CD4-positive, alpha-beta T cell treated with Interleukin-1 beta for 1 hour (primary cell): ENCODE data around the gene ATP6AP2.
A peak's percentile ranks its signal among the peaks of the same experiment; 100 is the strongest.
"Not testable (repeated sequence)": the region's sequence is repeated elsewhere in the genome, so short reads cannot be mapped to it uniquely, and the experiment has no call there.

Source experiments
- DNase-seq, 2 donors: peaks; one replicate each; pipeline ENCODE4 v3.0.0-alpha.2; 2020 to 2022

Gene ATP6AP2

GRCh38 chrX:40580537-40581335 is at the start of gene ATP6AP2:
ATP6AP2 (plus strand) TSS chrX:40580970; CDS start chrX:40581066, 96 bp downstream.
- DNase-seq = peak; percentile 93

GRCh38 chrX:40531056-40531826 is 49.5 kb upstream of the ATP6AP2 start:
- DNase-seq = no peak

GRCh38 chrX:40537310-40537709 is 43.5 kb upstream of the ATP6AP2 start:
- no peak for DNase-seq

GRCh38 chrX:40538406-40538805 is 42.4 kb upstream of the ATP6AP2 start:
- DNase-seq = no peak

GRCh38 chrX:40539214-40540142 is 41.3 kb upstream of the ATP6AP2 start:
- DNase-seq = peak; percentile 69 to 72

- no peak for DNase-seq
Measured at GRCh38 chrX:40542208-40542607, 38.6 kb upstream of the ATP6AP2 start.

GRCh38 chrX:40542972-40543371 is 37.8 kb upstream of the ATP6AP2 start:
- no peak for DNase-seq

- peak in 1 of 2 donors; percentile 37 for DNase-seq
Measured at GRCh38 chrX:40543661-40544328, 37.0 kb upstream of the ATP6AP2 start.

- no peak for DNase-seq
Measured at GRCh38 chrX:40544343-40545266, 36.2 kb upstream of the ATP6AP2 start.

GRCh38 chrX:40546870-40547269 is 33.9 kb upstream of the ATP6AP2 start:
- no peak for DNase-seq

GRCh38 chrX:40550066-40550465 is 30.7 kb upstream of the ATP6AP2 start:
- no peak for DNase-seq

GRCh38 chrX:40552768-40553167 is 28.0 kb upstream of the ATP6AP2 start:
- no peak for DNase-seq

GRCh38 chrX:40558590-40558989 is 22.2 kb upstream of the ATP6AP2 start:
- no peak for DNase-seq

GRCh38 chrX:40563784-40564183 is 17.0 kb upstream of the ATP6AP2 start:
- no peak for DNase-seq

- no peak for DNase-seq
Measured at GRCh38 chrX:40564447-40564846, 16.3 kb upstream of the ATP6AP2 start.

- DNase-seq = peak; percentile 9 to 11
Measured at GRCh38 chrX:40570346-40571093, 10.2 kb upstream of the ATP6AP2 start.

GRCh38 chrX:40571164-40571563 is 9.6 kb upstream of the ATP6AP2 start:
- peak; percentile 39 to 56 for DNase-seq

GRCh38 chrX:40571600-40571999 is 9.2 kb upstream of the ATP6AP2 start:
- DNase-seq = no peak

GRCh38 chrX:40573763-40574162 is 7.0 kb upstream of the ATP6AP2 start:
- DNase-seq = peak; percentile 19 to 54

- not testable (repeated sequence) for DNase-seq
Measured at GRCh38 chrX:40575411-40575810, 5.4 kb upstream of the ATP6AP2 start.
